ENCODE data around the gene ZNF496.
"Not testable (repeated sequence)": the region's sequence is repeated elsewhere in the genome, so short reads cannot be mapped to it uniquely, and the experiment has no call there.

The ZNF496 gene

DNA sequence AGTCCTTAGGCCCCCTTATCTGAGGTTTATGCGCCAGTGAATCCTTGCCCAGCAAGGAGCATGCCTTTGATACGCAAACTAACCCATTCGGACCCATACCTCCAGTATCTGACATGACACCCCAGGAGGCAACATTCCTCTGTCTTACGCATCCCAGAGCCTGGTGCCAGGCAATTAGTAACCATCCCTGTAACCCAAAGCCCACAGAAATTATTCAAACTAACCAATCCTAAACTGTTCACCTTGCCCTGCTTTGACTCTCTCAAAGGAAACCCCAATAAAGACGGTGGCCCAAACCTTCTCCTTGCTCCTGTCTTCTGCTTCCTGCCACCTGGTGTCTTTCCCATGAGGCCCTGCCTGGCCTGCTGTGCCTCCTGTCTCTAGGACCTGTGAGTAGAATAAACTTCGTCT, 36.4 kb downstream of the ZNF496 start:
- TF ChIP-seq, protein P1, sequence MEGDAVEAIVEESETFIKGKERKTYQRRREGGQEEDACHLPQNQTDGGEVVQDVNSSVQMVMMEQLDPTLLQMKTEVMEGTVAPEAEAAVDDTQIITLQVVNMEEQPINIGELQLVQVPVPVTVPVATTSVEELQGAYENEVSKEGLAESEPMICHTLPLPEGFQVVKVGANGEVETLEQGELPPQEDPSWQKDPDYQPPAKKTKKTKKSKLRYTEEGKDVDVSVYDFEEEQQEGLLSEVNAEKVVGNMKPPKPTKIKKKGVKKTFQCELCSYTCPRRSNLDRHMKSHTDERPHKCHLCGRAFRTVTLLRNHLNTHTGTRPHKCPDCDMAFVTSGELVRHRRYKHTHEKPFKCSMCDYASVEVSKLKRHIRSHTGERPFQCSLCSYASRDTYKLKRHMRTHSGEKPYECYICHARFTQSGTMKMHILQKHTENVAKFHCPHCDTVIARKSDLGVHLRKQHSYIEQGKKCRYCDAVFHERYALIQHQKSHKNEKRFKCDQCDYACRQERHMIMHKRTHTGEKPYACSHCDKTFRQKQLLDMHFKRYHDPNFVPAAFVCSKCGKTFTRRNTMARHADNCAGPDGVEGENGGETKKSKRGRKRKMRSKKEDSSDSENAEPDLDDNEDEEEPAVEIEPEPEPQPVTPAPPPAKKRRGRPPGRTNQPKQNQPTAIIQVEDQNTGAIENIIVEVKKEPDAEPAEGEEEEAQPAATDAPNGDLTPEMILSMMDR (IDR thresholded peaks at IDR 0.05; ENCODE audit: insufficient read depth, low read depth, low read length, missing control alignments): no peak
- no peak for DNase-seq (ENCODE audit: low read depth)
- H3K4me3 ChIP-seq (ENCODE audit: low read length): no peak overlapping the region

DNA sequence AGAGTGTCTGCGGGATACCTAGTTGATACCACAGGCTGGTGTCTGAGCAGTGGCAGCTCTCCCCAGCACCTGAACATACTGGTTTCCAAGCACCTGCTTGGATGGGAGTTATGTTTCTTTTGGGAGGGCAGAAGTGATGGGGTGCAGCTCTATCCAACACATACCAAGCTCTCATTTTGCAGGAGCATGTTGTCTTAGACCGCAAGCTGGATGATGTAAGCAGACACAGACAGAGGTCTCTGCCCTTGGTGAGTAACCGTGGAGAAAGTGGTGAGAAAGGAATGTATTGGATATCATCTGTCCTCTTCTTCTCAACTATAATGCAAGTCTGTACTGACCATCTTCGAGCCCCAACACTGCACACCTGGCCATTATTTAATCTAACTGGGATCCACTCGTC, 37.4 kb downstream of the ZNF496 start:
- no peak overlapping the region for H3K4me3 ChIP-seq (ENCODE audit: low read length)
- DNase-seq (ENCODE audit: low read depth): peak; percentile 39
- TF ChIP-seq, protein P1 (IDR thresholded peaks at IDR 0.05; ENCODE audit: insufficient read depth, low read depth, low read length, missing control alignments): no peak

DNA sequence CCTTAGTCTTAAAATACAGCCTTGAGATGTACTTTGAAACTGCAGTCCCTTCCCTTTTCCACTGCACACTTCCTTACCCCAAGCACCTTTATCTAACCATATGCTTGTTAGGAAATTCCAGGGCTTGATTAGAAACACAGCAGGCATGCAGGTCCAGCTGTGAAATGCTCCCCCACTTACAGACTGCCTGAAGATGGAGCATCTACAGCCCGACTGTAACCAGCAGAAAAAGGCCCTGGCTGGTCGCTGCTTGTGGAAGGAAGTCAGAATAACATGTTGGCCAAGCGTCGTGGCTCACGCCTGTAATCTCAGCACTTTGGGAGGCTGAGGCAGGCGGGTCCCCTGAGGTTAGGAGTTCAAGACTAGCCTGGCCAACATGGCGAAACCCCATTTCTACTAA, 38.6 kb downstream of the ZNF496 start:
- DNase-seq (ENCODE audit: low read depth): no peak
- TF ChIP-seq, protein P1 (IDR thresholded peaks at IDR 0.05; ENCODE audit: insufficient read depth, low read depth, low read length, missing control alignments): no peak
- H3K4me3 ChIP-seq (ENCODE audit: low read length): no peak overlapping the region

DNA sequence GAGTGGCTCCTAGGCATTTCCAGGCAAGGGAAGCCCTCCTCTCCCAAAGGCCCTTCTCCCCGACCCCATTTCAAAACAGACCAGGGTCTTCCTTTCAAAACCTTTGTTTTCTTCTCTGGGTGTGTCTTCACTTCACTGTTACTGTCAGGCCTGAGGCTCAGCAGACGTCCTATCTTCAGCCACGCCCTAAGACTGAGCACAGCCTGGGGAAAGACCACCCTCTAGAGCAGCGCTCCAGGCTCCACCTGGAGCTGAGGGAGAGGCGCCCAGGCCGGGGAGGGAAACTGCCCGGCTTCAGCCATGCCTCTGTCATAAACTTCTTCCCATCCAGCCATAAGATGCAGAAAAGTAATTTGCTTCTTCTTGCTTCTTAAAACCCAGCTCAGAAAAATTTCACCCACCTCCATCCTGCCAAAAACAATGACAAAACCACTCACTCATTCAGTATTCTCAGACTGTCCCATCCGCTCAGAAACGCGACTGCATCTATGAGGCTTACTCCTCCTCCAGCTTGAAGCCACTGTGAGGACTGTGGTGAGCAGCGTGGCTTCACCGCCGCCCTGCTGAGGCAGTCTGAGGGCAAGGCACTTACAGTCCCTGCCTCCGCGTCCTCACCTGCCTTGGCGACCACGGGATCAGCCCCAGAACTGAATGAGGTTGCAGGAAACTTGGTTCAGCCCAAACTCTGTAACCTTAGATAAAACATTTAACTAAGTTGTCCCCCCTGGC, 39.7 kb downstream of the ZNF496 start:
- TF ChIP-seq, protein P1 (IDR thresholded peaks at IDR 0.05; ENCODE audit: insufficient read depth, low read depth, low read length, missing control alignments): no peak
- DNase-seq (ENCODE audit: low read depth): no peak
- H3K4me3 ChIP-seq (ENCODE audit: low read length): no peak overlapping the region

DNA sequence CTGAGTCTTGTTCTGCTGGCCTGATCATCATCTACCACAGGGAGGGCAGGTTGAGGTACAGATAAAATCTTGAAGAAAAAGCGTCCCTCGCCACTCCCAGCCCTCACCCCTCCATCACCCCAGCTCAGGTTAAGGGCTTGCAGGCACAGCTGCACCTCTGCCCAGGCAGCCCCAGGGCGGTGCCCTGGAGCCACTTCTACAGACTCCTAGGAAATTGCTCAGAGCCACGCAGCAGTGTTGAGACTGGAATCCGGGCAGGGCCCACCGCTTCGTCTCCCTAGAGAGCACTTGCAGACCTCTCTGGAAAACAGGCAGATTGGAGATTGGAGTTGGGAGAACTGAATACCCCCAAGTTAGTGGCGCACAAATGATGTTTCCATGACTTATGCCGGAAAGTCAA, 40.5 kb downstream of the ZNF496 start:
- no peak for DNase-seq (ENCODE audit: low read depth)
- TF ChIP-seq, protein P1 (IDR thresholded peaks at IDR 0.05; ENCODE audit: insufficient read depth, low read depth, low read length, missing control alignments): no peak
- no peak overlapping the region for H3K4me3 ChIP-seq (ENCODE audit: low read length)

DNA sequence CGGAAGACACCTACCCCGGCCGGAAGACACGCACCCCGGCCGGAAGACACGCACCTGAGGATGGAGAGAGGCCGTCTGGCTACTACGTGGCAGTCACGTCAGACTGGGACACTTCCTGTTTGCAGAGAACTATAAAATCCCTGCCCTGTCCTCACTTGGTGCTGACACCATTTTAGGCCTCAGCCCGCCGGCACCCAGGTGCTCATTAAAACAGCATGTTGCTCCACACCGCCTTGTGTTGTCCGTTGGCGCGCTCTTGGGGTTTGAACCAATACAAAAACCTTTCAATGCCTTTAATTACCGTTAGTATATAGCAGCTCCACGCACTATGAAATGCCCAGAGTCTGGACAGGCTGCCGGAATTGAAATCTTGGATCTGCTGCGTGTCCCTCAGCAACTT, 41.1 kb downstream of the ZNF496 start:
- DNase-seq (ENCODE audit: low read depth): no peak
- H3K4me3 ChIP-seq (ENCODE audit: low read length): no peak overlapping the region
- TF ChIP-seq, protein P1 (IDR thresholded peaks at IDR 0.05; ENCODE audit: insufficient read depth, low read depth, low read length, missing control alignments): no peak

DNA sequence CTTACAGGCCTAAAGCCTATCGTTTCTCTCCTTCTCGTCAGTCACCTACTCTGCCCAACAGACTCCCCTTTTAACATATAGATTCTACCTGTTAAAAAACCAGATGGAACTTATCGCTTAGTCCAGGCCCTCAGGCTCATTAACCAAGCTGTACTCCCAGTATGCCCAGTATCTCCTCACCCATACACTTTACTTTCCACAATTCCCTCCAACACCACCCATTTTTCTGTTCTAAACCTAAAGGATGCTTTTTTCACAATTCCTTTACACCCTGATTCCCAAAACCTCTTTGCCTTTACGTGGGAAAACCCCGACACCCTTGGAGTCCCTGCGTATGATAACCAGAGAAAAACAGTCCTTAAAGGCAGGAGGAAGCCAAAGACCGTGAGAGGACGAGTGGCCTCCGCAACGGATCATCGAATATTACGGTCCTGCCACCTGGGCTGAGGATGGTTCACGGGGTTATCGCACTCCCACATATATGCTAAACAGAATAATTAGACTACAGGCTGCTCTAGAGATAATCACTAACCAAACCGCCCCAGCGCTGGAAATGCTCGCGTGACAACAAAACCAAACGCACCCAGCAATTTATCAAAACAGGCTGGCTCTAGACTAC, 42.3 kb downstream of the ZNF496 start:
- not testable (repeated sequence) for H3K4me3 ChIP-seq (ENCODE audit: low read length); DNase-seq (ENCODE audit: low read depth)

All from epithelial cell of esophagus (primary cell).